ENCODE data around the gene ATP8A1. TPM values are rescaled to one million over a fixed set of nuclear protein-coding genes. Genes with fewer than 3 reads are reported as not detected.

ATP8A1 gene
- total RNA-seq, 2 donors from 2014 or later, result 37.4 to 70.9 TPM

GRCh38 chr4:42478946-42479345 is 178.0 kb downstream of the ATP8A1 start:
- intact Hi-C loops (cut with DNase I), result no loop called here
- no peak for TF ChIP-seq CTCF (IDR thresholded peaks at IDR 0.05)
- no peak for TF ChIP-seq POLR2A (IDR thresholded peaks at IDR 0.05)
- ATAC-seq (no peak), DNase-seq (no peak)
- Histone ChIP-seq H3K4me3 (no peak overlapping the region), H3K4me1 (no peaks in the 10 kb centered on the region), H3K27me3 (no peaks in the 10 kb centered on the region), H3K9me3 (no peaks in the 10 kb centered on the region), H3K27ac (no peak overlapping the region), H3K36me3 (replicated peaks in 1 of 2; ENCODE audit: insufficient read depth in 1 of 2, low read depth in 2 of 2) (no peaks in the 10 kb centered on the region)

- H3K36me3 ChIP-seq (replicated peaks in 1 of 2; ENCODE audit: insufficient read depth in 1 of 2, low read depth in 2 of 2), result no peaks in the 10 kb centered on the region
- 91 to 95% methylated on average over 2 of the region's 2 CpGs for WGBS, 2 donors
- no peaks in the 10 kb centered on the region for H3K27me3 ChIP-seq
- intact Hi-C loops (cut with DNase I), result no loop called here
- H3K9me3 ChIP-seq, result no peaks in the 10 kb centered on the region
- TF ChIP-seq POLR2A (IDR thresholded peaks at IDR 0.05) (no peak), CTCF (IDR thresholded peaks at IDR 0.05) (no peak)
- no peak overlapping the region for H3K27ac ChIP-seq
- ATAC-seq (no peak), DNase-seq (no peak)
- no peak overlapping the region for H3K4me3 ChIP-seq
- H3K4me1 ChIP-seq, result no peaks in the 10 kb centered on the region
Observed at GRCh38 chr4:42478509-42478908, 178.4 kb downstream of the ATP8A1 start.

GRCh38 chr4:42474406-42474805 is 182.5 kb downstream of the ATP8A1 start:
- H3K36me3 ChIP-seq (replicated peaks in 1 of 2; ENCODE audit: insufficient read depth in 1 of 2, low read depth in 2 of 2), result no peaks in the 10 kb centered on the region
- H3K4me3 ChIP-seq, result no peak overlapping the region
- no peak overlapping the region for H3K27ac ChIP-seq
- no peak for ATAC-seq
- intact Hi-C loops (cut with DNase I), result no loop called here
- no peaks in the 10 kb centered on the region for H3K4me1 ChIP-seq
- no peaks in the 10 kb centered on the region for H3K9me3 ChIP-seq
- WGBS, 2 donors, result 44 to 47% methylated on average over 3 of the region's 3 CpGs
- no peaks in the 10 kb centered on the region for H3K27me3 ChIP-seq
- DNase-seq, result no peak
- TF ChIP-seq POLR2A (IDR thresholded peaks at IDR 0.05) (no peak), CTCF (IDR thresholded peaks at IDR 0.05) (no peak)

- Histone ChIP-seq H3K9me3 (no peaks in the 10 kb centered on the region), H3K4me3 (no peak overlapping the region), H3K4me1 (no peaks in the 10 kb centered on the region), H3K27me3 (no peaks in the 10 kb centered on the region), H3K36me3 (replicated peaks in 1 of 2; ENCODE audit: insufficient read depth in 1 of 2, low read depth in 2 of 2) (no peaks in the 10 kb centered on the region), H3K27ac (no peak overlapping the region)
- WGBS, 2 donors, result 83 to 92% methylated on average over 3 of the region's 3 CpGs
- DNase-seq (no peak), ATAC-seq (no peak)
- intact Hi-C loops (cut with DNase I), result no loop called here
- TF ChIP-seq CTCF (IDR thresholded peaks at IDR 0.05) (no peak), POLR2A (IDR thresholded peaks at IDR 0.05) (no peak)
Observed at GRCh38 chr4:42473071-42473684, 183.7 kb downstream of the ATP8A1 start.

- H3K27me3 ChIP-seq, result no peaks in the 10 kb centered on the region
- intact Hi-C loops (cut with DNase I), result no loop called here
- H3K36me3 ChIP-seq (replicated peaks in 1 of 2; ENCODE audit: insufficient read depth in 1 of 2, low read depth in 2 of 2), result no peaks in the 10 kb centered on the region
- no peak overlapping the region for H3K4me3 ChIP-seq
- WGBS, 2 donors, result 90% methylated on average over 3 of the region's 3 CpGs
- ATAC-seq (no peak), DNase-seq (no peak)
- TF ChIP-seq POLR2A (IDR thresholded peaks at IDR 0.05) (no peak), CTCF (IDR thresholded peaks at IDR 0.05) (no peak)
- H3K4me1 ChIP-seq, result no peaks in the 10 kb centered on the region
- no peaks in the 10 kb centered on the region for H3K9me3 ChIP-seq
- no peak overlapping the region for H3K27ac ChIP-seq
Observed at GRCh38 chr4:42471896-42472295, 185.0 kb downstream of the ATP8A1 start.

All from body of pancreas (tissue), 4 donors.